NT2/D1 (cell line): Measurements from ENCODE around the gene RELN.

ENCODE experiments used
- SUZ12 ChIP-seq: IDR thresholded peaks from 2 replicates; pipeline ENCODE4 v1.6.1; 2011; ENCODE audit not compliant: insufficient read length, insufficient read depth; ENCODE audit errors: extremely low read depth
- YY1 ChIP-seq: IDR thresholded peaks from 2 replicates; pipeline ENCODE4 v1.6.1; 2011; ENCODE audit not compliant: insufficient read length, insufficient read depth
- ZNF274 ChIP-seq: IDR thresholded peaks from 2 replicates; pipeline ENCODE4 v1.6.1; 2011; ENCODE audit warnings: mild to moderate bottlenecking, low read depth, low read length

GRCh38 chr7:103777440-103777839 lies 212.0 kb downstream of the RELN start:
- TF ChIP-seq ZNF274: no peak
- no peak for TF ChIP-seq YY1
- TF ChIP-seq SUZ12: no peak
